ENCODE measurements around the gene MAEL. TPM values are rescaled to one million over a fixed set of nuclear protein-coding genes. Genes with fewer than 3 reads are reported as not detected.
A peak's percentile ranks its signal among the peaks of the same experiment; 100 is the strongest.

The MAEL gene
- total RNA-seq, 1 donor from 2014 or later: 0.33 TPM

DNA sequence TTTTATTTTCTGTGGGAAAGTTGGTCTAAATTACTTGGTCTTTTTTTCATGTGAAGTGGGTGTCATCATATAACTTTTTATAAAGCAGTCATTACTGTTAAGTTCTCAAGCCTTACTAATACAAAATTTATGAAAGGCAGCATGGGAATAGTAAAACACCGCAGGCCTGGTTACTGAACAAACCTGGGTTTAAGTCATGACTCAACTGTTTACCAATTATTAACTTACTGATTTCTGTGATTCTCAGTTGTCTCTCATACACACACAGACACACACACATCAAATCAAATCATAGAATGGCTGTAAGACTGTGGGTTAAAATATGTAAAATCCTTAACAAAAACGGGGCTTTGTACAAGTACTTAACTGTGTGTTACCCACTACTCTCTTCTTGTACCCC lies 14.6 kb downstream of the MAEL start:
- no peaks in the 10 kb centered on the region for H3K36me3 ChIP-seq (ENCODE audit: control insufficient read depth, insufficient read depth, low read length)
- no peak overlapping the region for H3K4me3 ChIP-seq (ENCODE audit: low read depth, low read length)
- no peak for TF ChIP-seq CTCF (IDR thresholded peaks at IDR 0.05; ENCODE audit: insufficient read depth, low read length, poor library complexity, severe bottlenecking)
- DNase-seq (ENCODE audit: low read depth): peak; percentile 29
- no peaks in the 10 kb centered on the region for H3K27me3 ChIP-seq (ENCODE audit: control insufficient read depth, insufficient read depth, low read length)

- H3K4me3 ChIP-seq (ENCODE audit: low read depth, low read length): no peak overlapping the region
- no peak for DNase-seq (ENCODE audit: low read depth)
- H3K27me3 ChIP-seq (ENCODE audit: control insufficient read depth, insufficient read depth, low read length): no peaks in the 10 kb centered on the region
- no peaks in the 10 kb centered on the region for H3K36me3 ChIP-seq (ENCODE audit: control insufficient read depth, insufficient read depth, low read length)
- no peak for TF ChIP-seq CTCF (IDR thresholded peaks at IDR 0.05; ENCODE audit: insufficient read depth, low read length, poor library complexity, severe bottlenecking)
Observed at GRCh38 chr1:167011560-167012191, 22.6 kb downstream of the MAEL start.

- Histone ChIP-seq H3K27me3 (ENCODE audit: control insufficient read depth, insufficient read depth, low read length) (no peaks in the 10 kb centered on the region), H3K4me3 (ENCODE audit: low read depth, low read length) (no peak overlapping the region), H3K36me3 (ENCODE audit: control insufficient read depth, insufficient read depth, low read length) (no peaks in the 10 kb centered on the region)
- TF ChIP-seq CTCF (IDR thresholded peaks at IDR 0.05; ENCODE audit: insufficient read depth, low read length, poor library complexity, severe bottlenecking): no peak
- no peak for DNase-seq (ENCODE audit: low read depth)
Observed at GRCh38 chr1:167012570-167012969, 23.5 kb downstream of the MAEL start.

DNA sequence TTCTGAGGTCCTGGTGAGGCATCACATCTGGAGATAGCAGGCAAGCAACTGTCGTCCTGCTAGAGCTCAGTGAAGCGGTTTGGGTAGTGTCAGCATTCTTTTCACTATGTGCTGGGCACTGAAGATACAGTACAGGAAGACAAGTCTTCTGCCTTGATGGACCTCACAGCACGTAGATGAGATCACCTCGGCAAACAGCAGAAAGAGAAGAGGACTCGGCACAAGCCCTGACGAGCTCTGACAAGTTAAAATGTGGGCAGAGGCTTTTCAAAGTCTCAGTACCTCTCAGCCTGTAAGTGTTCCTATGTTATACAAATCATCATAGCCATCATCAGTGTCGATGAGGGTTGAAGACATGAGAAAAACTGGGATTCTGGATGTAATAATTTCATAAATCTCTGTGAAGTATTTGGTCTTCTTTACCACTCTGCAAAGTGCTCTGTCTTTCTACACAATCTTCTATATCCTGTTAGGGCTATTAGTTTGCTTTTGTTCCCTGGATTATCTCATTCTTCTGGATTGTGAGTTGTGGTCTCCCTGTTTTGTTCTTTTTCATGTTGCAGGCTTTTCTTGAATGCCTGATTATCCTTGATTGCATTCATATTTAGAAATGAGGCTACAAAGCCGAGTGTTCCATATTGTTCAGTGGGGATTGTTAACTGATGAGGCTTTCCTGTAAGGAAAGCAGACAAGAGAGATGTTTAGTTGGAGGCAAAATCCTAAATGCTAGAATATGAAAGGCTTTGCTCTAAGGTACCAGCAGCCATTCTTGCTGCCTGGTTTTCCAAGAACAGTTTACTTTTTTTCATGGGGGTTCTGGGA lies 24.2 kb downstream of the MAEL start:
- H3K4me3 ChIP-seq (ENCODE audit: low read depth, low read length): no peak overlapping the region
- H3K36me3 ChIP-seq (ENCODE audit: control insufficient read depth, insufficient read depth, low read length): no peaks in the 10 kb centered on the region
- no peak for TF ChIP-seq CTCF (IDR thresholded peaks at IDR 0.05; ENCODE audit: insufficient read depth, low read length, poor library complexity, severe bottlenecking)
- H3K27me3 ChIP-seq (ENCODE audit: control insufficient read depth, insufficient read depth, low read length): no peaks in the 10 kb centered on the region
- DNase-seq (ENCODE audit: low read depth): no peak

GRCh38 chr1:167016100-167016750 lies 27.1 kb downstream of the MAEL start:
- no peaks in the 10 kb centered on the region for H3K27me3 ChIP-seq (ENCODE audit: control insufficient read depth, insufficient read depth, low read length)
- no peak for TF ChIP-seq CTCF (IDR thresholded peaks at IDR 0.05; ENCODE audit: insufficient read depth, low read length, poor library complexity, severe bottlenecking)
- DNase-seq (ENCODE audit: low read depth): no peak
- H3K4me3 ChIP-seq (ENCODE audit: low read depth, low read length): no peak overlapping the region
- no peaks in the 10 kb centered on the region for H3K36me3 ChIP-seq (ENCODE audit: control insufficient read depth, insufficient read depth, low read length)

Data from kidney epithelial cell (primary cell).